Body of pancreas (tissue), 4 donors: ENCODE data around the gene YIF1A.

ENCODE experiments used
- CTCF ChIP-seq, 7 experiments: fragments of 450-650 bp in 4 of 7; fragments of 200-600 bp in 3 of 7; sonication (generic) in 3 of 7; IDR thresholded peaks; one replicate each; pipeline ENCODE4 v1.5.1; 2016 to 2019; ENCODE audit warnings: antibody characterized with exemption in 7 of 7
- POLR2A ChIP-seq, 3 donors: fragments of 450-650 bp; IDR thresholded peaks; one replicate each; pipeline ENCODE4 v1.6.1; 2016; ENCODE audit warnings: antibody characterized with exemption in 3 of 3, mild to moderate bottlenecking in 2 of 3

GRCh38 chr11:66294626-66295620, 6.0 kb upstream of the YIF1A start:
- no peak for TF ChIP-seq CTCF (IDR thresholded peaks at IDR 0.05)
- no peak for TF ChIP-seq POLR2A (IDR thresholded peaks at IDR 0.05)
